Fibroblast of skin of right biceps (primary cell): ENCODE results near the gene BMPER.

Experiments
- DNase-seq: peaks from one replicate; pipeline ENCODE4 v3.0.0-alpha.2; 2013

BMPER gene

GRCh38 chr7:34067005-34067778, 161.9 kb downstream of the BMPER start:
- no peak for DNase-seq

- peak; percentile 27 for DNase-seq
These were observed 164.3 kb downstream of the BMPER start for GRCh38 chr7:34069676-34070075.

GRCh38 chr7:34070511-34071323, 165.4 kb downstream of the BMPER start:
- peak; percentile 49 for DNase-seq

- no peak for DNase-seq
These were observed 168.3 kb downstream of the BMPER start for GRCh38 chr7:34073676-34074075.

- no peak for DNase-seq
These were observed 169.1 kb downstream of the BMPER start for GRCh38 chr7:34074421-34074820.

GRCh38 chr7:34075523-34076370, 170.4 kb downstream of the BMPER start:
- peak; percentile 47 for DNase-seq

GRCh38 chr7:34077168-34077567, 171.8 kb downstream of the BMPER start:
- no peak for DNase-seq

GRCh38 chr7:34078864-34079263, 173.5 kb downstream of the BMPER start:
- no peak for DNase-seq

GRCh38 chr7:34080513-34080912, 175.2 kb downstream of the BMPER start:
- peak; percentile 83 for DNase-seq

GRCh38 chr7:34081935-34082334, 176.6 kb downstream of the BMPER start:
- DNase-seq, result no peak

- DNase-seq, result no peak
These were observed 178.1 kb downstream of the BMPER start for GRCh38 chr7:34083440-34083839.

- DNase-seq, result no peak
These were observed 179.3 kb downstream of the BMPER start for GRCh38 chr7:34084651-34085050.

- no peak for DNase-seq
These were observed 180.7 kb downstream of the BMPER start for GRCh38 chr7:34086064-34086463.

GRCh38 chr7:34086981-34087380, 181.6 kb downstream of the BMPER start:
- no peak for DNase-seq

GRCh38 chr7:34087892-34088891, 182.9 kb downstream of the BMPER start:
- peak; percentile 51 for DNase-seq

GRCh38 chr7:34090816-34091215, 185.5 kb downstream of the BMPER start:
- no peak for DNase-seq

- DNase-seq, result peak; percentile 62
These were observed 186.1 kb downstream of the BMPER start for GRCh38 chr7:34091321-34091917.

- DNase-seq, result no peak
These were observed 187.9 kb downstream of the BMPER start for GRCh38 chr7:34093276-34093675.

- DNase-seq, result peak; percentile 84
These were observed 190.9 kb downstream of the BMPER start for GRCh38 chr7:34096198-34096651.

GRCh38 chr7:34096777-34097176, 191.4 kb downstream of the BMPER start:
- no peak for DNase-seq

- DNase-seq, result no peak
These were observed 195.3 kb downstream of the BMPER start for GRCh38 chr7:34100661-34101060.
